Brain microvascular endothelial cell (primary cell): ENCODE results near the gene FBXO38.

Source experiments
- DNase-seq: peaks from one replicate; pipeline ENCODE4 v3.0.0-alpha.2; 2020
- H3K27ac ChIP-seq: fragments of 250-450 bp; sonication (Bioruptor Pico); 2 replicates; pipeline ENCODE4 v1.5.1; 2020; ENCODE audit warnings: mild to moderate bottlenecking, moderate library complexity
- H3K27me3 ChIP-seq: fragments of 250-450 bp; sonication (Bioruptor Pico); replicated peaks from 2 replicates; pipeline ENCODE4 v1.5.1; 2020; ENCODE audit warnings: mild to moderate bottlenecking
- H3K36me3 ChIP-seq: fragments of 250-450 bp; sonication (Bioruptor Pico); replicated peaks from 2 replicates; pipeline ENCODE4 v1.5.1; 2020; ENCODE audit warnings: mild to moderate bottlenecking
- H3K4me3 ChIP-seq: 2 replicates; pipeline ENCODE4 v1.5.1; 2011; ENCODE audit warnings: low read depth, mild to moderate bottlenecking, control low read depth, low read length, moderate library complexity
- CTCF ChIP-seq: IDR thresholded peaks from 2 replicates; pipeline ENCODE4 v1.5.1; 2011; ENCODE audit warnings: low read depth, mild to moderate bottlenecking, moderate library complexity, low read length, control low read depth, inconsistent platforms; ENCODE audit errors: missing control alignments
- in situ Hi-C: cut with HindIII; loops from 2 replicates; pipeline ENCODE4 v1.10.0; 2017; ENCODE audit warnings: low sequenced_read_pairs, low pct_ligation_motif_present

FBXO38 gene

GRCh38 chr5:148364343-148364742 is 19.4 kb upstream of the FBXO38 start:
- no peak overlapping the region for H3K4me3 ChIP-seq
- no peaks in the 10 kb centered on the region for H3K36me3 ChIP-seq
- no peak for TF ChIP-seq CTCF
- in situ Hi-C loops: no loop called here
- no peak for DNase-seq
- H3K27ac ChIP-seq: no peak overlapping the region
- H3K27me3 ChIP-seq: no peaks in the 10 kb centered on the region

GRCh38 chr5:148368299-148368698 is 15.5 kb upstream of the FBXO38 start:
- no peak overlapping the region for H3K4me3 ChIP-seq
- TF ChIP-seq CTCF: no peak
- in situ Hi-C loops: no loop called here
- no peak for DNase-seq
- H3K27me3 ChIP-seq: no peaks in the 10 kb centered on the region
- no peak overlapping the region for H3K27ac ChIP-seq
- no peaks in the 10 kb centered on the region for H3K36me3 ChIP-seq

GRCh38 chr5:148372166-148372725 is 11.5 kb upstream of the FBXO38 start:
- no peak for DNase-seq
- no peaks in the 10 kb centered on the region for H3K36me3 ChIP-seq
- TF ChIP-seq CTCF: no peak
- H3K27me3 ChIP-seq: no peaks in the 10 kb centered on the region
- in situ Hi-C loops: no loop called here
- no peak overlapping the region for H3K27ac ChIP-seq
- no peak overlapping the region for H3K4me3 ChIP-seq

GRCh38 chr5:148372893-148373292 is 10.9 kb upstream of the FBXO38 start:
- H3K36me3 ChIP-seq: no peaks in the 10 kb centered on the region
- H3K27me3 ChIP-seq: no peaks in the 10 kb centered on the region
- no peak for DNase-seq
- no peak overlapping the region for H3K27ac ChIP-seq
- no peak for TF ChIP-seq CTCF
- in situ Hi-C loops: no loop called here
- no peak overlapping the region for H3K4me3 ChIP-seq

- peak; percentile 91 for TF ChIP-seq CTCF
- H3K27ac ChIP-seq: no peak overlapping the region
- no peaks in the 10 kb centered on the region for H3K36me3 ChIP-seq
- in situ Hi-C loops: no loop called here
- peak; percentile 57 for DNase-seq
- H3K4me3 ChIP-seq: no peak overlapping the region
- no peaks in the 10 kb centered on the region for H3K27me3 ChIP-seq
Observed at GRCh38 chr5:148374690-148375360, 8.9 kb upstream of the FBXO38 start.

- no peak for DNase-seq
- in situ Hi-C loops: no loop called here
- no peak for TF ChIP-seq CTCF
- Histone ChIP-seq H3K27me3 (no peaks in the 10 kb centered on the region), H3K27ac (no peak overlapping the region), H3K36me3 (no peaks in the 10 kb centered on the region), H3K4me3 (no peak overlapping the region)
Observed at GRCh38 chr5:148376198-148376597, 7.6 kb upstream of the FBXO38 start.
